Stimulated activated naive CD8-positive, alpha-beta T cell treated with anti-CD3 and anti-CD28 coated beads, Interleukin-15, Interleukin-2, amounts not matched to agents 100 ng/mL and 50 ng/mL, for 24 hours (primary cell): ENCODE data around the gene USP35.
A peak's percentile ranks its signal among the peaks of the same experiment; 100 is the strongest.

Experiments
- H3K27ac Mint-ChIP-seq: one replicate; pipeline ENCODE4 v1.8.0; 2021; ENCODE audit warnings: mild to moderate bottlenecking, mixed read lengths
- H3K27me3 Mint-ChIP-seq: one replicate; pipeline ENCODE4 v1.8.0; 2021; ENCODE audit warnings: mixed read lengths
- H3K36me3 Mint-ChIP-seq: one replicate; pipeline ENCODE4 v1.8.0; 2021; ENCODE audit warnings: low read depth, mixed read lengths
- H3K4me1 Mint-ChIP-seq: one replicate; pipeline ENCODE4 v1.8.0; 2021; ENCODE audit warnings: low read depth, mixed read lengths
- H3K4me3 Mint-ChIP-seq: one replicate; pipeline ENCODE4 v1.8.0; 2021; ENCODE audit warnings: mild to moderate bottlenecking, mixed read lengths
- H3K9me3 Mint-ChIP-seq: one replicate; pipeline ENCODE4 v1.8.0; 2021; ENCODE audit warnings: mixed read lengths

Gene USP35

DNA sequence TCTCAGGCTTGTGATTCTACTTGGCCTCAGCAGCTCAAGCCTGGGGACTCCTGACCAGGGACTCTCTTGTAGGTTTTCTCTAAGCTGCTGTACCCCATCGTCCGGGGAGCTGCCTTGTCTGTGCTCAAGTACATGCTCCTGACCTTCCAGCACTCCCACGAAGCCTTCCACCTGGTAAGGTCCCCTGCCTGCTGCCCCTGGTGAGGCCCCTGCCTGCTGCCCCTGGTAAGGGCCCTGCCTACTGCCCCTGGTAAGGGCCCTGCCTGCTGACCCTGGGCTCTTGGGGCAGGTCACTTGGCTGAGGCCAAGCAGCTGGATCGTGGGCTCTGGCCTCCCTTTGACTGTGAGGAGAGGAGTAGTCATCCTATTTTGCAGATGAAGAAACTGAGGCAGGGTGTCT, 11.3 kb downstream of the USP35 start:
- no peak overlapping the region for H3K4me3 Mint-ChIP-seq
- H3K27me3 Mint-ChIP-seq: no peaks in the 10 kb centered on the region
- H3K9me3 Mint-ChIP-seq: no peaks in the 10 kb centered on the region
- peaks cover 31% of the 10 kb centered on the region for H3K4me1 Mint-ChIP-seq
- no peak overlapping the region for H3K27ac Mint-ChIP-seq
- H3K36me3 Mint-ChIP-seq: no peaks in the 10 kb centered on the region

DNA sequence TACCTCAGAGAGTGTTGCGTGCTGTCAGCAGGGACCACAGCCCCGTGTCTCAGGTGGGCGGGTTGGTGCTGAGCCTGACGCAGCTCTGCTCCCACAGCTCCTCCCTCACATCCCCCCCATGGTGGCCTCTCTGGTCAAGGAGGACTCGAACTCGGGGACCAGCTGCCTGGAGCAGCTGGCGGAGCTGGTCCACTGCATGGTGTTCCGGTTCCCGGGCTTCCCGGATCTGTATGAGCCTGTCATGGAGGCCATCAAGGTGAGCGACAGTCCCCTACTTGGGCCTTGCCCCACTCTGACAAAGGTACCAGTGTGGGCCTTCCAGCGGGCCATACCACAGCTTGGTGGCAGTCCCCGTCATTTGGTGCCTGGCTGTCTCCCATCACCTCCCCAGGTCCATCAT, 11.8 kb downstream of the USP35 start:
- H3K36me3 Mint-ChIP-seq: no peaks in the 10 kb centered on the region
- H3K4me1 Mint-ChIP-seq: peaks cover 31% of the 10 kb centered on the region
- H3K27ac Mint-ChIP-seq: no peak overlapping the region
- H3K9me3 Mint-ChIP-seq: no peaks in the 10 kb centered on the region
- H3K27me3 Mint-ChIP-seq: no peaks in the 10 kb centered on the region
- no peak overlapping the region for H3K4me3 Mint-ChIP-seq

DNA sequence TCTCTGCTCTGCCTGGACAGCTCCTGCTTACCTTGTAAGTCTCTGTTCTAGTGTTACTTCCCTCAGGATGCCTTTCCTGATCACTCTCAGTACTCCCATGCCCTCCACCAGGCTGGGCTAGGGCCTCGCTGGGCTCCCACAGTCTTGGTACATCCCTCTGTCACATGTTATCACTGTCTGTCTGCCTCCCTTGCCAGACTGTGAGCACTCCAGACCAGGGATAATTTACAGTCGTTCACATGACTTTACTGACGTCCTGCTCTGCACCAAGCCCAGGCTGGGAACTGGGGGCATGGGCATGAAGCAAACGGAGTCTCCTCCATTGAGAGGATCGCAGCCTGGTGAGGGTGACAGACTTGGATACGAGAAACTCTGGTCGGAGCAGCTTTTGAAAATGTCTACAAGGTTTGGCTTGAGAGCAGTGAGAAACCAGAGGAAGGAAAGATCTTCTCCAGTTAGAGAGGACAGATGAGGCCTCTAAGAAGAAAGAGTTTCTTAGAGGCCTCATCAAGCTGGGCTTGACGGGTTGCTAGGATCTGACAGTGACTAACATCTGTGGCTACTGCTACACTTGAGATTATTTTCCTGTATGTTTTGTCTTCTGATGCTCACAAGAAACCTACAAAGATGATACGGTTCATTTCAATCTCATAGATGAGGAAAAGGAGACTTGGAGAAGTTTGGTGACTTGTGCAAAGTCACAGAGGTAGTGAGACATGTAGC, 12.5 kb downstream of the USP35 start:
- Mint-ChIP-seq H3K36me3 (no peaks in the 10 kb centered on the region), H3K27me3 (no peaks in the 10 kb centered on the region), H3K4me3 (no peak overlapping the region), H3K4me1 (peaks cover 31% of the 10 kb centered on the region), H3K9me3 (no peaks in the 10 kb centered on the region), H3K27ac (peak overlapping the region; percentile 94)

DNA sequence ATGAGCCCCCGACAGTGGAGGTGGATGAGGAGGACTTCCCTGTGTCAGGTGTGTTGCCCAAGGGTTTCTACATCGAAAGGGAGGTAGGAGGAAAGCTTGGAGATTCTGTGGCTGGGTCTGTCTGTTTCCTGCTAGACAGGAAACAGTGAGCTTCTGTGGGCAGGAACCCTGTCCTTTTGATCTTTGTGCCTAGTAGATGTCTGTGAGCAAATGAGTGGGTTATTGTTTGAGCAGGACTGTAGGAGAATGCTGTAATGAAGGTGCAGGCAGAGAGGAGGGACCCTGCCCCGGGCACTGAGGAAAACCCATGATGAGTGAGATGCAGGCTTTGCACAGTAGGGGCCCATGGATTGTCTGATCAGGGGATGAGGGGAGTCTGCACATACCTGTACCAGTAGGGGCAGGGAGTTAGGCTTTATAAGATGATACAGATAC, 14.0 kb downstream of the USP35 start:
- Mint-ChIP-seq H3K4me1 (peaks cover 31% of the 10 kb centered on the region), H3K9me3 (no peaks in the 10 kb centered on the region), H3K36me3 (no peaks in the 10 kb centered on the region), H3K27me3 (no peaks in the 10 kb centered on the region), H3K27ac (peak overlapping the region; percentile 94), H3K4me3 (peak overlapping the region; percentile 67)

DNA sequence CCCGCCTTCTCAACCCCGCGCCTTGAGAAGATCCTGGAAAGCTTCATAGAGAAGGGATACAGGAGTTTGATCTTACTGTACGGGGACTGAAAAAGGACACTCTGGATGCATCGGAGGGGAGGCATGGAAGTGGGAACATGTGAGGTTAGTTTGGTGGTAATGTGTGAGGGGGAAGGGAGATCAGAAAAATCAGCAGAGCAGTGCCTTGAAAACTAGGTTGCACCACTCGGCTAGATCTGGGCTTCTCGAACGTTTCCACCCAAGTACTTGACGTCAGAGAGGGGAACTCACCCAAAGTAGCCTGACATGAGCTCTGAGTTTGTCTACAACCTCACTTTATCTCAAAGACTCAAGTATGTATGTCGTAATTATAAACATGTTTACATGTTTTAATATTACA, 14.5 kb downstream of the USP35 start:
- peak overlapping the region; percentile 67 for H3K4me3 Mint-ChIP-seq
- H3K4me1 Mint-ChIP-seq: peaks cover 31% of the 10 kb centered on the region
- no peaks in the 10 kb centered on the region for H3K9me3 Mint-ChIP-seq
- H3K36me3 Mint-ChIP-seq: no peaks in the 10 kb centered on the region
- peak overlapping the region; percentile 94 for H3K27ac Mint-ChIP-seq
- no peaks in the 10 kb centered on the region for H3K27me3 Mint-ChIP-seq

DNA sequence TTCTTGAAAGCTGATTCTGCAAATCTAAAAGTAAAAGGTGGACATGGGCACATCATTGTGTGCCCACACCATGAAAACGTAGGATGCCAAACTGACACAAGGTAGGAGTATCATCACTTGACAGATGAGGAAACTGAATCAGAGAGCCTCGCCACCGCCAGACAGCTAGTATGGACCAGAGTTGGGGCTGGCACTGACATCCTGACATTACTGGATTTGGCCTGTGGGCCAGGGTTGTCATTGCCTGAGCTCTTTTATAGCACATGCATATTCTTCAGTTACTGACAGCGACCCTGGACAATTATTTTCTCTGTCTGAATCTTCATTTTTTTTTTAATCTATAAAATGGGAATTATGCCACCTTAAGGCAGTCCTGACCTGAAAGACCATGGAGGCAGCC, 16.5 kb downstream of the USP35 start:
- H3K36me3 Mint-ChIP-seq: peaks cover 4% of the 10 kb centered on the region
- H3K4me3 Mint-ChIP-seq: no peak overlapping the region
- H3K4me1 Mint-ChIP-seq: peaks cover 31% of the 10 kb centered on the region
- no peaks in the 10 kb centered on the region for H3K27me3 Mint-ChIP-seq
- H3K27ac Mint-ChIP-seq: no peak overlapping the region
- H3K9me3 Mint-ChIP-seq: no peaks in the 10 kb centered on the region

DNA sequence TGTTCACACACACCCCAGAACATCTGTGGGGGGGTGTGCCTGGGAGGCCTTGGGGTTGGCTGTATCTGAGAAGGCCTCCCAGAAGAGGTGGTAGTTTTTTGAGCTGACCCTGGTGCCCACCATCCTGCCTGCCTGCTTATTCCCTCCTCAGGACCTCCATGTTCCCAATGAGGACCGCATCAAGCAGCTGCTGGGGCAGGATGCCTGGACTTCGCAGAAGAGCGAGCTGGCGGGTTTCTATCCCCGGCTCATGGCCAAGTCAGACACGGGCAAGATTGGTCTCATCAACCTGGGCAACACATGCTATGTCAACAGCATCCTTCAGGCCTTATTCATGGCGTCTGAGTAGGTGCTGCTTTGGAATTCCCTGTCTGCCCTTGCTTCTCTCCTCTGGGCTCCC, 17.0 kb downstream of the USP35 start:
- Mint-ChIP-seq H3K4me3 (no peak overlapping the region), H3K36me3 (peaks cover 8% of the 10 kb centered on the region), H3K9me3 (no peaks in the 10 kb centered on the region), H3K27ac (no peak overlapping the region), H3K4me1 (peaks cover 31% of the 10 kb centered on the region), H3K27me3 (no peaks in the 10 kb centered on the region)

DNA sequence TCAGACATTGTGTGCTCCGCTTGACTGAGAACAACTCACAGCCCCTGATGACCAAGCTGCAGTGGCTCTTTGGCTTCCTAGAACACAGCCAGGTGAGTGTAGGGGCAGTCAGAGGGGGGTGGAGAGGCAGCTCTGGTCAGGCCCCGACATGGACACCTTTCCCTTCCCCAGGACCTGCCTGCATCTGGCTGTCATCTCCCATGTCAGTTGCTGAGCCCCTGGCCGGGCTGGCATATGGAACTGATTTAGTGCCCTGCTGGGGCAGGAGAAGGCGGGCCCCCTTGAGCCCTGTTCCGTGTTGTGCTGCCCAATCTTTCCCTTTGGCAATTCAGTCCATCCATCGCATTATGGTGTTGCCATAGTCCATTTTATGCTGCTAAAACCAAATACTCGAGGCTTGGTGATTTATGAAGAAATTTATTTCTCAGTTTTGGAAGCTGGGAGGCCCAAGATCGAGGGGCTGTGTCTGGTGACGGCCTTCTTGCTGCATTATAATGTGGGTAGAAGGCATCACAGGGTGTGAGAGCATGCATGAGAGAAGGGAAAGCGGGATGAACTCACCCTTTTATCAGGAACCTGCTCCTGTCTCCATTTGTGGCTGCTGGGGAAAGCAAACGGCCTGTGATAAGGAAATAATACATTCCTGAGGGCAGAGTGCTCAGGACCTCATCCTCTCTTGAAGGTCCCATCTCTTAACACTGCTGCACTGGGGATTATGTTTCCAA, 19.0 kb downstream of the USP35 start:
- Mint-ChIP-seq H3K27ac (no peak overlapping the region), H3K36me3 (peaks cover 20% of the 10 kb centered on the region), H3K4me3 (no peak overlapping the region), H3K4me1 (peaks cover 13% of the 10 kb centered on the region), H3K27me3 (no peaks in the 10 kb centered on the region), H3K9me3 (no peaks in the 10 kb centered on the region)

DNA sequence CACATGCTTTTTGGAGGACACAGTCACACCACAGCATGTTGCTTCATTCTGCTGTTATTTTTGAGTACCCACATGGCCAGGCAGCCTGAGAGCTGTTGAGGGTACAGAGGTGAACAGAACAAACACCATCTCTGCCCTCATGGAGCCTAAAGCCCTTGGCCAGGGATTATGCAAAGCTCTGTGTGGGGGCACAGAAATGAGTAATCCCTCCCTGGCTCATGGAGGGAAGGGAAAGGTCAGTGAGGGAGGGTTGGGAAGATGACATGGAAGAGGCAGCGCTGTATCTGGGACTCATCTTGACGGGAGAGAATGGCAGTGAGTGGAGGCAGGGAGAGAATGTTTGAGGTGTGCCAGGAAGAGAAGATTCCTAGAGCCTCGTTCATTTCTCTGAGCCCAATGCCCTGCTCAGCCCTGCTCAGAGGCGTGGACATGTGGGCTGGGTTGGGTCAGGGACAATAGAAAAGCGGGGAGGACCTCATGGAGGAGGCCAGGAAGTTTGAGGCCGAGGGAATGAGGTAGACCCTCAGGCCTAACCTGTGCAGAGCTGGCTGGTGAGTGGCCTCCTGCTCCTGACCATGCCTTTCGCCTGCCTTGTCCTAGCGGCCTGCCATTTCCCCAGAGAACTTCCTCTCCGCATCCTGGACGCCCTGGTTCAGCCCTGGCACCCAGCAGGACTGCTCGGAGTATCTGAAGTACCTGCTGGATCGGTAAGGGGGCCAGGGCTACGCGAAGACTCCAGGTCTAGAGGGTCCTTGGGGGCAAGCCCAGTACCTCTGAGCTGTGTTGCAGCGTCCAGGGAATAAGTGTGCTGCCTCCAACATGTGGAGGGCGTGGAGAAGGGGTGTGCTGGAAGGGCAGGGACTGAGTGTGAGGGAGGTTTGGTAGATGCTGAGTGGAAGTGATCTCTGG, 19.8 kb downstream of the USP35 start:
- H3K9me3 Mint-ChIP-seq: no peaks in the 10 kb centered on the region
- H3K27ac Mint-ChIP-seq: peak overlapping the region; percentile 28
- H3K4me1 Mint-ChIP-seq: peaks cover 6% of the 10 kb centered on the region
- H3K36me3 Mint-ChIP-seq: peaks cover 20% of the 10 kb centered on the region
- no peak overlapping the region for H3K4me3 Mint-ChIP-seq
- H3K27me3 Mint-ChIP-seq: no peaks in the 10 kb centered on the region

DNA sequence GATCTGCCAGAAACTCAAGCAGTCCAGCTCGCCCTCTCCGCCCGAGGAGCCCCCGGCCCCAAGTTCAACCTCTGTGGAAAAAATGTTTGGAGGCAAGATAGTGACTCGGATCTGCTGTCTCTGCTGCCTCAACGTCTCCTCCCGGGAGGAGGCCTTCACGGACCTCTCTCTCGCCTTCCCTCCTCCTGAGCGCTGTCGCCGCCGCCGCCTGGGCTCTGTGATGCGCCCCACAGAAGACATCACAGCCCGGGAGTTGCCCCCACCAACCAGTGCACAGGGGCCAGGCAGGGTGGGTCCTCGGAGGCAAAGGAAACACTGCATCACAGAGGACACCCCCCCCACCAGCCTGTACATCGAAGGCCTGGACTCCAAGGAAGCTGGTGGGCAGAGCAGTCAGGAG, 20.8 kb downstream of the USP35 start:
- Mint-ChIP-seq H3K4me1 (peaks cover 3% of the 10 kb centered on the region), H3K4me3 (no peak overlapping the region), H3K36me3 (peaks cover 20% of the 10 kb centered on the region), H3K27ac (no peak overlapping the region), H3K27me3 (no peaks in the 10 kb centered on the region), H3K9me3 (no peaks in the 10 kb centered on the region)

DNA sequence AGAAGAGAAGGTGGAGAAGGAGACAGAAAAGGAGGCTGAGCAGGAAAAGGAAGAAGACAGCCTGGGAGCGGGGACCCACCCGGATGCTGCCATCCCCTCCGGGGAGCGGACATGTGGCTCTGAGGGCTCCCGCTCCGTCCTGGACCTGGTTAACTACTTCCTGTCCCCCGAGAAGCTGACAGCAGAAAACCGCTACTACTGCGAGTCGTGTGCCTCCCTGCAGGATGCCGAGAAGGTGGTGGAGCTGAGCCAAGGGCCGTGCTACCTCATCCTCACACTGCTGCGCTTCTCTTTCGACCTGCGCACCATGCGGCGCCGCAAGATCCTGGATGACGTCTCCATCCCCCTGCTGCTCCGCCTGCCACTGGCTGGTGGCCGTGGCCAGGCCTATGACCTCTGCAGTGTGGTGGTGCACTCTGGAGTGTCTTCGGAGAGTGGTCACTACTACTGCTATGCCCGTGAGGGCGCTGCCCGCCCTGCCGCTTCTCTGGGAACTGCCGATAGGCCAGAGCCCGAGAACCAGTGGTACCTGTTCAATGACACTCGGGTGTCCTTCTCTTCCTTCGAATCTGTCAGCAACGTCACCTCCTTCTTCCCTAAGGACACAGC, 21.4 kb downstream of the USP35 start:
- no peaks in the 10 kb centered on the region for H3K9me3 Mint-ChIP-seq
- H3K36me3 Mint-ChIP-seq: peaks cover 20% of the 10 kb centered on the region
- H3K27ac Mint-ChIP-seq: no peak overlapping the region

DNA sequence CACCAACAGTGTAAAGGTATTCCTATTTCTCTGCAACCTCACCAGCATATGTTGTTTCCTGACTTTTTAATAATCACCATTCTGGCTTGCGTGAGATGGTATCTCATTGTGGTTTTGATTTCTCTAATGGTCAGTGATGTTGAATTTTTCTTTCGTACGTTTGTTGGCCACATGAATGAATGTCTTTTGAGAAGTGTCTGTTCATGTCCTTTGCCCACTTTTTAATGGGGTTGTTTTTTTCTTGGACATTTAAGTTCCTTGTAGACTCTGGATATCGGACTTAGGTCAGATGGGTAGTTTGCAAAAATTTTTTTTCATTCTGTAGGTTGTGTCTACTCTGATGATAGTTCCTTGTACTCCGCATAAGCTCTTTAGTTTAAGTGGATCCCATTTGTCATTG, 22.8 kb downstream of the USP35 start:
- Mint-ChIP-seq H3K27me3 (no peaks in the 10 kb centered on the region), H3K36me3 (peaks cover 20% of the 10 kb centered on the region), H3K4me1 (no peaks in the 10 kb centered on the region), H3K27ac (no peak overlapping the region), H3K9me3 (no peaks in the 10 kb centered on the region), H3K4me3 (no peak overlapping the region)

More for the DNA sequence above, 21.4 kb downstream of the USP35 start:
- H3K27me3 Mint-ChIP-seq: no peaks in the 10 kb centered on the region
- H3K4me3 Mint-ChIP-seq: no peak overlapping the region
- no peaks in the 10 kb centered on the region for H3K4me1 Mint-ChIP-seq

DNA sequence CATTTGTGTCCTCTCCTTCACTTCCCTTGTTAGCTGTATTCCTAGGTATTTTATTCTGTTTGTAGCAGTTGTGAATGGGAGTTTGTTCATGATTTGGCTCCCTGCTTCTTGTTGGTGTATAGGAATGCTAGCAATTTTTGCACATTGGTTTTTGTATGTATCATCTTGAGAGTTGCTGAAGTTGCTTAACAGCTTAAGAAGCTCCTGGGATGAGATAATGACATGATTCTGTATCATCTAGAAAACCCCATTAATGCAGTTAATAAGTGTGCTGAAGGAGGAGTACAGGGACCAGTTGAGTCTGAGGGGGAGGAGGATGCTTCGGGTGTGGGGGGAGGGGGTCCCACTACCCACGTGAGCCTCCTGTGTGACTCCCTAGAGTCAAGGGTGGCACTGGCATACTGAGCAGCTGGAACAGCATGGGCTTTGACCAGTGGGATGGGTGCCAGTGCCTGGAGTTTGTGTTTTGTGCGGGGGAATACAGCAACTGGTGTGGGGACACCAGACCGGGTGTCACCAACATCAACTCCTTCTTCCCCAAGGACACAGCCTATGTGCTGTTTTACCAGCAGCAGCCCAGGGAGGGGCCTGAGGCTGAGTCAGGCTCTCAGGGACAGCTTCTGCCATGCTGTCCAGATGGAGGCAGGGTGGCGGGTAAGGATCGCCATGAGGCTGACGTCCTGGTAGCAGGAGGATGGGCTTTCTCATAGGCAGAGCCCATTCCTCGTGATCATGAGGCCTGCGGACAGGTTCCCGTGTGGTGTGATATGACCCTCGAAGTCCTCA, 24.1 kb downstream of the USP35 start:
- peaks cover 25% of the 10 kb centered on the region for H3K36me3 Mint-ChIP-seq

More for the DNA sequence above, 24.1 kb downstream of the USP35 start:
- Mint-ChIP-seq H3K27ac (no peak overlapping the region), H3K4me3 (no peak overlapping the region), H3K9me3 (no peaks in the 10 kb centered on the region), H3K4me1 (no peaks in the 10 kb centered on the region), H3K27me3 (no peaks in the 10 kb centered on the region)
